Measurements from ENCODE around the gene CNTD1.

CNTD1 gene

GRCh38 chr17:42809250-42809649, 10.6 kb downstream of the CNTD1 start:
- no peak for DNase-seq

DNA sequence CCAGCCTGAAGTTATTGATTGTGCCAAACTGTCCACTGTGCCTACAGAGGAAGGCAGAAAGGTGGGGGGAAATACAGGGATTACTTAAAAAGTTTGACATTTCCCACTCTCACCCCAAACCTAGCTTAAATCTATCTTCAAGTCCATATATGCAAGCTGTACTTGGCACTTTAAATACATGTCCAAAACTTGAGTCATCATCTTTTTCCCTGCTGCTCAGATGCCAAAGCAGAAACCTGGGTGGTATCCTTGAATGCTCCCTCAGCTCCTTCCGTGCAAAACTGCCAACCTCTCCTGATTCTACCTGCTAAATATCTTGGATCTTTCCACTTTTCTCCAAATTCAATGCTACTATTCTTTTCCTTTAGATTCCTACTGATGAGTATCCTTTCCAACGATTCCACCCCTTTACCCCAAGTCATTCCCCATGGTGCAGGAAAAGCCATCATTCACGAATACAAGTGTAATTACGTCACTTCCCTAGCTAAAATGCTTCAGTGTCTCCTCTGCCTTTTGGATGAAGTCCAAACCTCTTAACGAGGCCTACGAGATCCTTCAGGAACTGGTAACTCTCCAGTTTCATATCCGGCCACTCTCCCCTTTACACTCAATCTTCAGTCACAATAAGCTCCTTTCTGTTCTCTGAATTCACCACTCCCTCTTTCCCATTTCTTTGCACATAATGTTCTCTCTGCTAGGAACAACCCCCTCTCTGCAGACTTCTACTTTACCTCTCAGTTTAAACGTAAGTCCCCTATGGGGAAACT, 16.2 kb downstream of the CNTD1 start:
- DNase-seq, result no peak

DNA sequence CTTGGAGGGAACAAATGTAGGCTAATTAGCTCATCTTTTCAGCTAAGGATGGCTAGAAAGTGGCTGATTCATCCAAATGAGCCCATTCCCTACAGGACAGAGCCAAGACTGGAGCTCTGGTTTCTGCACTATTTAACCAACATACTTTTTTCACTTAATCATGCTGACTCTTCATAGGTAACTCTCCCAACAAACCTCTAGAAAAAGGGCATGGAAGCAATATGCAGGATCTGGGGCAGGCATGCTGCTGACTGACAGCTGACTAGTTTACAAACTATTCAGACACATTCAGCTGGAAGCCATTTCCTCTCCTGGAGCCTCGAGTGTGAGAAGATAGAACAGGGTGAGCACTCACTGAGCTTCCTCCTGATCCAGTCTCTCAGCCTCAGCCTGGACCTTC, 19.2 kb downstream of the CNTD1 start:
- no peak for DNase-seq

- DNase-seq, result no peak
Measured at GRCh38 chr17:42818379-42818778, 19.7 kb downstream of the CNTD1 start.

GRCh38 chr17:42819939-42820535, 21.4 kb downstream of the CNTD1 start:
- DNase-seq, result peak; percentile 44

DNA sequence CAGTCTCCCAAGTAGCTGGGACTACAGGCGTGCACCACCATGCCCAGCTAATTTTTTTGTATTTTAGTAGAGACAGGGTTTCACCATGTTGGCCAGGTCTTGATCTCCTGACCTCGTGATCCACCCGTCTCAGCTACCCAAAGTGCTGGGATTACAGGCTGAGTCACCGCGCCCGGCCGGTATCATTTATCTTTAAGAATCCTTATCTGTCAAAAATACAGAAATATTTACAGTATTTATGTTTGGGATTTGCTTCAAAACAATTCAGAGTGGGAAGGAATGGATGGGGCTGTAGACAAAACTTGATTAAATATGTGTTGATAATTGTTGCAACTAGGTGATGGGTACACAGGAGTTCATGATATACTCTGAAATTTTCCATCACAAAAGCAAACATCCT, 22.5 kb downstream of the CNTD1 start:
- no peak for DNase-seq

DNA sequence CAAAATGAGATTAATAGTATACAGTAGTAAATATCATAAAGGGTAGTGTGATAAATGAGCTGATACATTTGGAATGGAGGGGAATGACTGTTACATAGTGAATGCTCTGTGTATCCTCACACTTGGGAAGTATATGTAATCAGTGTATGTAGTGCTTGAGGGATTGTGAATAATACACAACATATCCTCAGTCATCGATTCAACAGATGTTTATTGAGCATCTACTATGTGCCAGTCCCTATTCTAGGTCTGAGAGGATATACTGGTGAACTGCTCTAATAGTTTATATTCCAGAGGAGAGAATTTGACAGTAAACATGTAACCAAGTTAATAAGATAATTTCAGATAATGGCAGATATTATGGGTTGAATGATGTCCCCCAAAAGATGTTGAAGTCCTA, 28.8 kb downstream of the CNTD1 start:
- no peak for DNase-seq

DNA sequence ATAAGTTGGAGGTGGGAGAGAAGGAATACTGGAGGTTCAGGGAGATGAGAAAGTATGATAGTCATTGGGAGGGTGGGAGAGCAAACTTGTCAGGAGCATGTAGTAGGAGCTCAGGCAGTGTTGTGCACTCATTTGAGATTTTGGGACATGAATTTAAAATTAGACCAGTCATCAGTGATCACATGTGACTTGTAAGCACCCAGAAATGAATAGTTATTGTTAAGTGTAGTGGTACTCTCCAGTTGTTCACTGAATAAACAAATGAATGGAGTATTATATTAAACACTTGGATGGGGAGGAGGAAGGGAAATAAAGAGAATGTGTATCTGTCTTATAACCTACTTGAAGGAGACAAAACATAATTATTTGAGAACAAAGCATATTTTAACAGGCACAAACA, 32.3 kb downstream of the CNTD1 start:
- DNase-seq, result no peak

GRCh38 chr17:42832213-42832933, 33.7 kb downstream of the CNTD1 start:
- no peak for DNase-seq

DNA sequence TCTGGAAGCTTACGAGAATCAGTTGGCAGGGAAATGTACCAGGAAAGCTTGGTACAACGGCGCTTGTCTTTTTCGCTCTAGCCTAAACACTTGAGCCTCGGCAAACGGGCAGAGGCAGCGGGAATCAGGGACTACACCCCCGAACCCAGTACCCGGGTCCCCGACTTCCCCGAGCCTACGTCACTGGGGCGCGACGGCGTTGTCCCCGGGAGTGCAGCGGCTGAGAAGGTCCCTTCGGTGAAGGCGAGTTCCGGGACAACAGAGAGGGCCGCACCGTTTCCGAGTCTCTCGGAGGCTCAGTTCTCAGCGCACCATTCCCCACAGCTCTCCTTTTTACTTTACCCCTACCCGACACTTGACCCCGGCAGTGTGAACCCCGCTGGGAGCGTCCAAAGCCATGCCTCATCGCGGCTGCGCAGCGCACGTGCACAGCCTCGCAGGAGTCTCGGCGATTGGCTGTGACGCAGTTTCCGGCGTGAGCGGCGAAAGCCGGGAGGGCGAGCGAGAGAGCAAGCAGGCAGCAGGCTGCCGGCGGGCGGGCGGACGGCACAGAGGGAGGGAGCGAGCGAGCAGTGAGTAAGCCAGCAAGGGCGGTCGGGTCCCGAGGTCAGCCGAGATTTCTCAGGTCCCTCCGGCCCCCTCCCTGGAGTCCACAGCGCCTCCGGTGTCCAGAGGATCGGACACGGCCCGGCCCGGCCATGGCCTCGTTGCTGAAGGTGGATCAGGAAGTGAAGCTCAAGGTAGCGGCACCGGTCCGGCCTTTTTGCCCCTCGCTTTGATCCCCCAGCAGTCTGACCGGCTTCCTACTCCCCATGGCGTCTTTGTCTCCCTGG, 34.5 kb downstream of the CNTD1 start, which contains the start of gene PSME3:
Gene PSME3, plus strand, starts transcription at position 464 of the 833 bp plus-strand sequence. Its CDS starts 235 bp downstream, at position 699.
- DNase-seq, result peak; percentile 83

GRCh38 chr17:42833767-42834422, 35.2 kb downstream of the CNTD1 start:
- DNase-seq, result no peak

DNA sequence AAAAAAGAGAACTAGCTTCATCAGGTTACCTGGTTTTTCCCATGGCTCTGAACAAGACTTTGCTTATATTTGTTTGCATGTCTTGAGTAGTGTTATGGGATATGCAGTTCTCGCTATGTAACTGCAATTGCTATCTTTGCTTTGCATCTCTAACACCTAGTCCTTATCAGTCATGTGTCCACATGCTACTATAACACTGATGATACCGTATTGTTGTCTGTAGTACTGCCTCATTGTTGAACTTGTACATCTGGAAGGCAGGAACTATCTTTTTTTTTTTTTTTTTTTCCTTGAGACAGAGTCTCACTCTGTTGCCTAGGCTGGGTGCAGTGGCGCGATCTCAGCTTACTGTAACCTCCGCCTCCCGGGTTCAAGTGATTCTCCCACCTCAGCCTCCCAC, 37.1 kb downstream of the CNTD1 start:
- no peak for DNase-seq

DNA sequence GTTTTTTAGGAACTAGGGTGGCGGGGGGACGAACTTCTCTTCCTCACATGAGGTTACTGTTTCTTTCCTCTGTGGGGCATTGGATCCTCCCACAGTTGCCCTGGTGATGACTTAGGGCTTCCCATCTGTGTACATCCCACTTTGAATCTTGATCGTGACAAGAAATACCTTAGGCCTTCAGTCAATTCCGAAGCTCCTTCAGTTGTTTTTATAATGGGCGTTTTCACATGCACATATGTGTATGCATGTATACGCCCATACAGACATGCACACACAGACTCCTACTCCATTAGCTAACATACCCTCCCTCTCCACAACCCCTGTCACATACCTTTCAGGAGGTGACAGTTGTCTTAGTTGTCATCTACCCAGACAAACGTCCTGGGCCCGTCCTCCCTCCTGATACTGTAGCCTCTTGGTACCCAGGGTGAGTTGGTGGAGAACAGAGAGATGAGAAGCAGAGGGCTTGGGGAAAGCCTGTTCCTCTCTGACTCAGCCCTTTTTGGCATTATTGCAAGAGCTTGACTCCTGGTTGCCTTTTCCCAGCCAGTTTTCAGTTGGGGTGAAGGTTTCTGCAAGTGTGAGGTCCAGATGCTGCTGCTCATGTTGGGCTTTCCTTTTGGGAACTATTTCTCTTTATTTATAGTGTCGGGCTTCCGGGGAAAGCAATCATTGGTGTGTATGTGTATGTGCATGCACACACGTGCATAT, 43.5 kb downstream of the CNTD1 start:
- no peak for DNase-seq

- no peak for DNase-seq
Measured at GRCh38 chr17:42843358-42843934, 44.8 kb downstream of the CNTD1 start.

DNA sequence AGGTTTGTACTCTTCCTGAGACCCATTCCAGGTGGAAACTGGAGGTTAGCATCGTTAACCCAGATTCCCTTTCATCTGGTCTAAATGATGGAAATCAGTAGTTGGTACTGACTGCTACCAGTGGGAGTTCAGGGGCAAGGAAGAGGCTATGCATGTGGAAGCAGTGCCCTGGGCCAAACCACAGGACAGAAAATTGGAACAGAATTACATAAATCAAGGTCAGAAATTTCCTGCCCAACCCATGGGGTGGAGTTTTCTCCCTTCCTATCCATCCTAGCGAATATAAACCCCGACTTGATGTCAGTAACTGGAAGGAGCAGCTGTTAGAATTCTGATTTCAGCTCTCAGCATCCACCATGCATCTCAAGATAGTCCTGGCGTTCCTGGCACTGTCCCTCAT, 45.6 kb downstream of the CNTD1 start, which contains the start of gene AOC2:
Gene AOC2, plus strand, starts transcription at position 310 of the 400 bp plus-strand sequence. Its CDS starts 47 bp downstream, at position 357.
- DNase-seq, result no peak

DNA sequence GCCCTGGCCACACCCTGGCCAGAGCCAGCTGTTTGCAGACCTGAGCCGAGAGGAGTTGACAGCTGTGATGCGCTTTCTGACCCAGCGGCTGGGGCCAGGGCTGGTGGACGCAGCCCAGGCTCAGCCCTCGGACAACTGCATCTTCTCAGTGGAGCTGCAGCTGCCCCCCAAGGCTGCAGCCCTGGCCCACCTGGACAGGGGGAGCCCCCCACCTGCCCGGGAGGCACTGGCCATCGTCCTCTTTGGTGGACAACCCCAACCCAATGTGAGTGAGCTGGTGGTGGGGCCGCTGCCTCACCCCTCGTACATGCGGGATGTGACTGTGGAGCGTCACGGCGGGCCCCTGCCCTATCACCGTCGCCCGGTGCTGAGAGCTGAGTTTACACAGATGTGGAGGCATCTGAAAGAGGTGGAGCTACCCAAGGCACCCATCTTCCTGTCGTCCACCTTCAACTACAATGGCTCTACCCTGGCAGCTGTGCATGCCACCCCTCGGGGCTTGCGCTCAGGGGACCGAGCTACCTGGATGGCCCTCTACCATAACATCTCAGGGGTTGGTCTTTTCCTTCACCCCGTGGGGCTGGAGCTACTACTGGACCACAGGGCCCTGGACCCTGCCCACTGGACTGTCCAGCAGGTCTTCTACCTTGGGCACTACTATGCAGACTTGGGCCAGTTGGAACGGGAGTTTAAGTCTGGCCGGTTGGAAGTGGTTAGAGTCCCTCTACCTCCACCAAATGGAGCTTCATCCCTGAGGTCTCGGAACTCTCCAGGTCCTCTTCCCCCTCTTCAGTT, 46.3 kb downstream of the CNTD1 start:
- no peak for DNase-seq

GRCh38 chr17:42845556-42845917, 46.9 kb downstream of the CNTD1 start:
- no peak for DNase-seq

DNA sequence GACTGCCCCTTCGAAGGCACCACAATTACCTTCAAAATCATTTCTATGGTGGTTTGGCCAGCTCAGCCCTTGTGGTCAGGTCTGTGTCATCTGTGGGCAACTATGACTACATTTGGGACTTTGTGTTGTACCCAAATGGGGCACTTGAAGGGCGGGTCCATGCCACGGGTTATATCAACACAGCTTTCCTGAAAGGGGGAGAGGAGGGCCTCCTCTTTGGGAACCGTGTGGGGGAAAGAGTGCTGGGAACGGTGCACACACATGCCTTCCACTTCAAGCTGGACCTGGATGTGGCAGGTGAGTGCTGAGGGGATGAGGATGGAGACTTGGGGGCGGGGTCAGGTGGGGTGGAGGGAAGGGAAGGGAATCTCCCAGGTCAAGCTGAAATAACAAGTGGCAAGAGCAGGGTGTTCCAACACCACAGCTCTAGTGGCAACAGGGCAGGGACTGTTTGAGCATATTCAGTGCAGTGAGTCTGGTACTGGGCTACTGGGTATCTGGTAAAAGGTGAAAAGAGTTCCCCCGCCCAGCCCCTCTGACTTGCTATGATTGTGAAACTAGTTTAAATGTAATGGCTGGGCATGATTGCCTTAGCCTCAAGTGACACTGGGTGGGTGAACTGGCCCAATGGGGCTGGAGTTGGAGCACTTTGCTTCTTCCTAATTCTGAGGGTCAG, 47.4 kb downstream of the CNTD1 start:
- DNase-seq, result no peak

DNA sequence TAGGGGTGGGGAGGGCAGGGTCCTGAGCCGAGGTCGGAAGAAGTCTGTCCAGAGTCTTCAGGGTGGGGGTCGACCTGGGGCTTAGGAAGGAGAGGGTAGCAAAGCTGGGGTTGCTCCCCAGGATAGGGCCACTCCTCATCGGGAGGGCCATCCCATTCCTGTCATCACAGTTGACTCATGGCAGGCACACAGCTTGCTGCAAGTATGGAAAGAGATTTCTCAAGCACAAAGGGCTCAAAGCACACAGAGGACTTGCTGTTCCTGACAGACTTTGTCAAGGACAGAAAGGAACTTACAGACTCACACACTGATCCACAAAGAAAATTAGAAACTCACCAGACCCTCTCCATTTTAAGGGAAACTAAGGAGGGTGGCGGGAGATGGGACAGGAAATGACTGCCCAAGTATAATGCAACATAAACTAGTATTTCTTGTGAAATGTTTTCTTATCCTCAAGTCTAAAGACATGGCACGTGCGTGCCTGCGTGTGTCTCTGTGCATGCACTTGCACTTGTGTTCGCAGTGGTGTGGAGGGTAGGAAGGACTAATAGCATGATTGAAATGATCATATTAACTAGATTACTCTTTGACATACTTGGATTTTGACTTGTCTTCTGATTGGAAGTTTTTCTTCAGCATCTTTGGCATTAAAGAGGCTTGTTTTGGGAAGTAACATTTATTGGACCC, 48.1 kb downstream of the CNTD1 start:
- no peak for DNase-seq
